ENCODE results near the gene MBTPS2. TPM values are rescaled to one million over a fixed set of nuclear protein-coding genes. Genes with fewer than 3 reads are reported as not detected.

Gene MBTPS2
- total RNA-seq, 4 donors from 2014 or later = 4.8 to 7.0 (median 5.9) TPM

DNA sequence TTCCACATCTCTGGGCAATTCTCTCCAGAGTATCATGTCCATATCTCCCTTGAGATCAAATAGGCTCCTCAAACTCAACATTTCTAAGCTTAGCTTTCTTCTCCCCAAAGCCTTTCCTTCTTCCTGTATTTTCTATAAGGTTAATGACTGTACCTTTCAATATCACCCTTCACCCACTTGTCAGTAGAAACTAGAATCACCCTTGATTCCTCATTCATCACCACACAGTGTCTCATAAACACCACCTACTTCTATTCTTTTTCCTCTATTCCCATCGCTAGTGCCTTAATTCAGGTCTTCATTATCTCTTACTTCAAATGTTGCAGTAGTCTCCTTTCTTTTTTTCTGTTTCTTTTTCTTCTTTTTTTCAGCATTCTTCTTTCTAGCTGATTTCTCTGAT, 72.8 kb downstream of the MBTPS2 start:
- intact Hi-C loops (cut with DNase I; ENCODE audit: low total_unique reads) = no loop called here
- TF ChIP-seq POLR2A (IDR thresholded peaks at IDR 0.05) = no peak
- TF ChIP-seq, protein P1, sequence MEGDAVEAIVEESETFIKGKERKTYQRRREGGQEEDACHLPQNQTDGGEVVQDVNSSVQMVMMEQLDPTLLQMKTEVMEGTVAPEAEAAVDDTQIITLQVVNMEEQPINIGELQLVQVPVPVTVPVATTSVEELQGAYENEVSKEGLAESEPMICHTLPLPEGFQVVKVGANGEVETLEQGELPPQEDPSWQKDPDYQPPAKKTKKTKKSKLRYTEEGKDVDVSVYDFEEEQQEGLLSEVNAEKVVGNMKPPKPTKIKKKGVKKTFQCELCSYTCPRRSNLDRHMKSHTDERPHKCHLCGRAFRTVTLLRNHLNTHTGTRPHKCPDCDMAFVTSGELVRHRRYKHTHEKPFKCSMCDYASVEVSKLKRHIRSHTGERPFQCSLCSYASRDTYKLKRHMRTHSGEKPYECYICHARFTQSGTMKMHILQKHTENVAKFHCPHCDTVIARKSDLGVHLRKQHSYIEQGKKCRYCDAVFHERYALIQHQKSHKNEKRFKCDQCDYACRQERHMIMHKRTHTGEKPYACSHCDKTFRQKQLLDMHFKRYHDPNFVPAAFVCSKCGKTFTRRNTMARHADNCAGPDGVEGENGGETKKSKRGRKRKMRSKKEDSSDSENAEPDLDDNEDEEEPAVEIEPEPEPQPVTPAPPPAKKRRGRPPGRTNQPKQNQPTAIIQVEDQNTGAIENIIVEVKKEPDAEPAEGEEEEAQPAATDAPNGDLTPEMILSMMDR (IDR thresholded peaks at IDR 0.05) = no peak
- no peak for DNase-seq (ENCODE audit: low spot score in 2 of 2)
- WGBS, 2 donors = 78 to 100% methylated on average over 1 of the region's 1 CpG
- H3K4me3 ChIP-seq (ENCODE audit: low read depth, poor library complexity, severe bottlenecking) = no peak overlapping the region

DNA sequence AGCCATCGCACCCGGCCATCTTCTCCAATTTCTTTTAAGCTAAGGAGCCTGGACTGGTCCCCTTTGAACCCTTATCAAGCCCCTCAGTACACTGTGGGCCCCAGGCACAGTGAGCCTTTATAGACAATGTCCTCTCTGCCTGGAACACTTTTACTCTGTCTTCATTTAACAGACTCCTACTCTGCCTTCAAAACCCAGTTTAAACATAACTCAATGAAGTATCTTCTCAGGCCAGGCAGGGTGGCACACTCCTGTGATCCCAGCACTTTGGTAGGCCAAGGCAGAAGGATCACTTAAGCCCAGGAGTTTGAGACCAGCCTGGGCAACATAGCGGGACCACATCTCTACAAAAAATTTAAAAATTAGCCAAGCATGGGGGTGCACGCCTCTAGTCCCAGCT, 73.6 kb downstream of the MBTPS2 start:
- 98 to 100% methylated on average over 4 of the region's 4 CpGs for WGBS, 2 donors
- intact Hi-C loops (cut with DNase I; ENCODE audit: low total_unique reads) = no loop called here
- TF ChIP-seq POLR2A (IDR thresholded peaks at IDR 0.05) = no peak
- TF ChIP-seq, protein P1 (IDR thresholded peaks at IDR 0.05) = no peak
- no peak for DNase-seq (ENCODE audit: low spot score in 2 of 2)
- no peak overlapping the region for H3K4me3 ChIP-seq (ENCODE audit: low read depth, poor library complexity, severe bottlenecking)

DNA sequence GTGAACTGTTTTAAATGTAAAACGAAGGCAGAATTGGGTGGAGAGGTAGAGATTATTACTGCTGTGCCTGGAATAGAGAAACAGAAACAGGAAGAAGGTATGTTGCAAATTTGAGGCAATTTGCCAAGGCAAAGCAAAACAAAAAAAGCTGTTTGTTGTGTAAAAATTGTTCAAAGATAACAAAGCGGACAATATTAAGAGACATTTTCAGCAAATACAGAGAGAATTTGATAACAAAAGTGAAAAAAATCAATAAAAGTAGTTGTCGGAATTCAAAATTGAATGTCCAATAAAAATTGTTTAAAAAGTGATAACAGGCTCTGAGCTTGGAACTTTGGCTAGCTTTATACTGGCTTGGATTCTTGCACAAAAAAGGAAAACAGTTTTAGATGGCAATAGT, 86.7 kb downstream of the MBTPS2 start:
- TF ChIP-seq POLR2A (IDR thresholded peaks at IDR 0.05) = no peak
- TF ChIP-seq, protein P1 (IDR thresholded peaks at IDR 0.05) = no peak
- WGBS, 2 donors = 55 to 60% methylated on average over 3 of the region's 3 CpGs
- DNase-seq (ENCODE audit: low spot score in 2 of 2) = no peak
- intact Hi-C loops (cut with DNase I; ENCODE audit: low total_unique reads) = loop anchor here (5.0 kb wide), 1 partner anchor 271 kb away; no protein-coding TSS in a partner anchor
- no peak overlapping the region for H3K4me3 ChIP-seq (ENCODE audit: low read depth, poor library complexity, severe bottlenecking)

GRCh38 chrX:21926527-21927278, 87.3 kb downstream of the MBTPS2 start:
- no peak overlapping the region for H3K4me3 ChIP-seq (ENCODE audit: low read depth, poor library complexity, severe bottlenecking)
- no peak for DNase-seq (ENCODE audit: low spot score in 2 of 2)
- WGBS, 2 donors = 22 to 34% methylated on average over 6 of the region's 6 CpGs
- TF ChIP-seq, protein P1 (IDR thresholded peaks at IDR 0.05) = no peak
- TF ChIP-seq POLR2A (IDR thresholded peaks at IDR 0.05) = no peak
- intact Hi-C loops (cut with DNase I; ENCODE audit: low total_unique reads) = loop anchor here (5.0 kb wide), 1 partner anchor 271 kb away; no protein-coding TSS in a partner anchor

- WGBS, 2 donors = 82 to 91% methylated on average over 4 of the region's 4 CpGs
- no peak for DNase-seq (ENCODE audit: low spot score in 2 of 2)
Measured at GRCh38 chrX:21929209-21929608, 89.8 kb downstream of the MBTPS2 start.

More at GRCh38 chrX:21929209-21929608, 89.8 kb downstream of the MBTPS2 start:
- intact Hi-C loops (cut with DNase I; ENCODE audit: low total_unique reads) = loop anchor here (5.0 kb wide), 1 partner anchor 268 kb away; no protein-coding TSS in a partner anchor
- no peak overlapping the region for H3K4me3 ChIP-seq (ENCODE audit: low read depth, poor library complexity, severe bottlenecking)
- TF ChIP-seq, protein P1 (IDR thresholded peaks at IDR 0.05) = no peak
- no peak for TF ChIP-seq POLR2A (IDR thresholded peaks at IDR 0.05)

Measured in lower leg skin (tissue), 4 donors.